Progenitor cell of endocrine pancreas (in vitro differentiated cells): ENCODE data around the gene NUDT4. TPM values are rescaled to one million over a fixed set of nuclear protein-coding genes. Genes with fewer than 3 reads are reported as not detected.
A peak's percentile ranks its signal among the peaks of the same experiment; 100 is the strongest.

Experiments used
- DNase-seq: peaks from one replicate; pipeline ENCODE4 v3.0.0; 2021; ENCODE audit warnings: low spot score; ENCODE audit not compliant: unreplicated experiment
- H3K27ac Mint-ChIP-seq: 2 replicates; pipeline ENCODE4 v1.8.0; 2021; ENCODE audit warnings: mild to moderate bottlenecking, moderate library complexity, mixed read lengths
- H3K27me3 Mint-ChIP-seq: 2 replicates; pipeline ENCODE4 v1.8.0; 2021; ENCODE audit warnings: mixed read lengths
- H3K36me3 Mint-ChIP-seq: 2 replicates; pipeline ENCODE4 v1.8.0; 2022; ENCODE audit warnings: mixed read lengths; ENCODE audit not compliant: insufficient read depth
- H3K4me1 Mint-ChIP-seq: 2 replicates; pipeline ENCODE4 v1.8.0; 2021; ENCODE audit warnings: low read depth, mixed read lengths
- H3K4me3 Mint-ChIP-seq: 2 replicates; pipeline ENCODE4 v1.8.0; 2021; ENCODE audit warnings: low read depth, mild to moderate bottlenecking, moderate library complexity, mixed read lengths
- H3K9me3 Mint-ChIP-seq: 2 replicates; pipeline ENCODE4 v1.8.0; 2021; ENCODE audit warnings: low read depth, mixed read lengths
- CTCF ChIP-seq: fragments of 200-600 bp; sonication (generic); IDR thresholded peaks from one replicate; pipeline ENCODE4 v1.5.0; 2021; ENCODE audit warnings: antibody characterized with exemption, mild to moderate bottlenecking; ENCODE audit not compliant: unreplicated experiment
- total RNA-seq: library from RNA; stranded (reverse); gene quantifications from 2 replicates; pipeline ENCODE4 v1.2.1, GENCODE V29; 2021

Gene NUDT4
- total RNA-seq, 1 donor from 2014 or later, result 66.3 TPM

GRCh38 chr12:93402333-93403311 is 24.9 kb downstream of the NUDT4 start:
- Mint-ChIP-seq H3K27me3 (no peaks in the 10 kb centered on the region), H3K4me3 (no peak overlapping the region), H3K27ac (no peak overlapping the region), H3K9me3 (no peaks in the 10 kb centered on the region), H3K36me3 (peaks cover 21% of the 10 kb centered on the region), H3K4me1 (peaks cover 13% of the 10 kb centered on the region)
- no peak for DNase-seq
- TF ChIP-seq CTCF, result no peak

GRCh38 chr12:93403988-93404803 is 26.5 kb downstream of the NUDT4 start:
- Mint-ChIP-seq H3K9me3 (no peaks in the 10 kb centered on the region), H3K4me3 (no peak overlapping the region), H3K27me3 (no peaks in the 10 kb centered on the region), H3K4me1 (peaks cover 12% of the 10 kb centered on the region), H3K36me3 (peaks cover 19% of the 10 kb centered on the region), H3K27ac (peak overlapping the region; percentile 19)
- no peak for DNase-seq
- TF ChIP-seq CTCF, result no peak

- H3K9me3 Mint-ChIP-seq, result no peaks in the 10 kb centered on the region
- H3K27me3 Mint-ChIP-seq, result no peaks in the 10 kb centered on the region
- H3K4me3 Mint-ChIP-seq, result no peak overlapping the region
- TF ChIP-seq CTCF, result no peak
- H3K36me3 Mint-ChIP-seq, result peaks cover 19% of the 10 kb centered on the region
- DNase-seq, result no peak
- peaks cover 12% of the 10 kb centered on the region for H3K4me1 Mint-ChIP-seq
- peak overlapping the region; percentile 41 for H3K27ac Mint-ChIP-seq
Measured at GRCh38 chr12:93404961-93405849, 27.5 kb downstream of the NUDT4 start.

GRCh38 chr12:93407054-93407962 is 29.6 kb downstream of the NUDT4 start:
- peaks cover 25% of the 10 kb centered on the region for H3K4me1 Mint-ChIP-seq
- H3K4me3 Mint-ChIP-seq, result no peak overlapping the region
- DNase-seq, result no peak
- H3K9me3 Mint-ChIP-seq, result no peaks in the 10 kb centered on the region
- peak overlapping the region; percentile 61 for H3K27ac Mint-ChIP-seq
- peaks cover 25% of the 10 kb centered on the region for H3K36me3 Mint-ChIP-seq
- TF ChIP-seq CTCF, result no peak
- no peaks in the 10 kb centered on the region for H3K27me3 Mint-ChIP-seq
